GM18507 (cell line): ENCODE results near the gene HBS1L.

Experiments
- DNase-seq: peaks from one replicate; pipeline ENCODE4 v3.0.0; 2011; ENCODE audit warnings: low read depth; ENCODE audit not compliant: insufficient read length; ENCODE audit errors: extremely low spot score
- FAIRE-seq: peaks from 2 replicates; lab custom pipeline; 2011; peaks lifted over from hg19 to GRCh38; lab: Jason Lieb, UNC

The HBS1L gene

DNA sequence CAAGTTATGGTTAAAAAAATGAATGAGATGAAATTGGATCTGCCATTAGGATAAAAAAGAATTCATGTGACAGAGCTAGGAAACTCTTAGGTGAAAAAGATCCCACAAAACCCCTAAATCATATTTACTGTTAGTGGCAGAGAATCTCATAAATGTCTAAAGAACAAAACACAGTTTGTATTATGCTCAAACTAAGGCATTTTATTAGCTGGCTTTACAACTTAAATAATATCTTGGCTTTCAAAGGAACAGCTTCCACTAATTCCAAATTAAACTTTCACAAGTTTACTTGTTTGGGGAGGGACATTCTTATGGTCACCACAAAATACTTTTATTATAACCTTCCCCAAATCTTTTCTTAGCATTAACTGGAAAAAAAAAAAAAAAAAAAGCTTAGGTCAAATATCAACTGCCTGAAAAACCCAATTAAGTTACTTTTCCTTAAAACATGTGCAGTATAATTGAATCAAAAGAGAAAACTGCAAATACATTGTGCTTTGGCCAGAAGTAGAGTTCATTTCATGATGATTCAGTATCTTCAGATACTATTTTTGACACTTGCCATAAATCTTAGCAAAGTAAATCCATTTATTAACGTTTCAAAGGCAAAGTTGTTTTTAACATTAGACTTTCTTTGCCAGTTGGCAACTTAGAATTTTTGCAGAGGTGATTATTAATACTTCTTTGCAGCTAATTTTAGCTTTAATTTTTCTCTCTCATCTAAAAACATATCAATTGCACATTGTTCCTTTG, 90.0 kb downstream of the HBS1L start:
- DNase-seq (no peak), FAIRE-seq (no peak)

DNA sequence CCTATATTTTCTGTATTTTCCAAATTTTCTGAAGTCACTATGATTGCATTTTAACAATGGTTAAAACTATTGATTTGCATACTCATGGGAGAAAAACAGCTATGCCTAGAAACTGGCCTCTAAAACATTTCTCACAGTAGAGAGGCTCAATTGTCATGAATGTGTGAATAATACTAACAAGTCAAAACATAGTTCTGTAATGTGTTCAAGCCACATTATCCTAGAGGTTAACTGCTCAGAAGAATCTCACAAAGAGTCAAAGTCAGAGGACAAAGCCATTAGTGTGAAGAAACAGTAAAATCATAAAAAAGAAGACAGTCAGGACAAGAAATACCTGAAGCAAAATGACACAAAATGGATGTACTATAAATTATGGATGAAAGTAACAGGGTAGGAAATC, 92.2 kb downstream of the HBS1L start:
- no peak for FAIRE-seq
- DNase-seq = no peak

DNA sequence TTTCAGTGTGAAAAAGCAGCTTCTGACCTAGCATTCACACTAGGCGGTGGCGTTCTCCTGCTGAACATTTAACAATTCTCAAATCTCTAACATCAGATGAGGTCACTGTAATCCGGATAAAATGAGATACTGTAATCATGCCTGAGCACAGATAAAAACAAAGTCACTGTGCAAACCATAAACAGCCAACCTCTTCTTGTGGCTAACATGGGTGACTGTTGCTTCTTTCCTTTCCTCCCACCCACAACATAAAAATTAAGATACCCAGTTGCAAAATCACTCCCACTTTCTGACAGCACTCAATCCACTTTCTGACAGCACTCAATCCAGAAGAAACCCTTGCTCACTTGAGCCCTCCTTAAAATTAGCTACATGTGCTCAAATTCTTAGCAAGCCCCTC, 93.3 kb downstream of the HBS1L start:
- no peak for DNase-seq
- no peak for FAIRE-seq

DNA sequence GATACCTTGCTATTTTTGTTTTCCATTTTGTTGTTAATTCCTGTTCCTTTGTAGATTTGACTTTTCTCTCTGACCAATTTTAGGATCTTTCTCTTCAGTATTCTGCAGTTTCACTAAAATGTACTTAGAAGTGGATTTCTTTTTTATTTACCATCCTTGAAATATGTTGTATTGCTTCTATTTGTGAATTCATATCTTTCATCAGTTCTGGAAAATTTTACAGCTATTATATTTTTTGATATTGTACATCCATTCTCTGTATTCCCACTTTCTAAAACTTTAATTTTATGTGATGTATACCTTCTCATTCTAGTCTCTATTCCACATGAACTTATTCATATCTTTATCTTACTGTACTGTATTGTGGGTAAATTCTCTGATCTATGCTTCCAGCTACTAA, 95.0 kb downstream of the HBS1L start:
- no peak for FAIRE-seq
- DNase-seq = no peak

DNA sequence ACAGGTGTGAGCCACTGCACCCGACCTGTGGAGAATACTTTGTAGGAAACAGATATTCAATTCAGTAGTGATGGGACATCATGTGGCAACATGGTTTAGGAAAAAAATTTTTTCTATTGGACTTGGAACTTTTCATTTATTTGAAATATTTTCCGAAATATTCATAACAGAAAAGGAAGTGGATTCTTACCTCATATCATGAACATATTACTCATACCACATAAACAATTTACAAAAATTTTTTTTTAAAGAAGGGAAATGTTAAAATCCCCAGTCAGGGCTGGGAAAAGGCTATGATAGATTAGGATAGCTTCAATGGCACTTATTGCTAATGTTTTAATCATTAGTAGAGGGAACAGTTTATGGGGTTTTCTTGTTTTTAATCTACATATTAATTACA, 97.9 kb downstream of the HBS1L start:
- no peak for FAIRE-seq
- no peak for DNase-seq

DNA sequence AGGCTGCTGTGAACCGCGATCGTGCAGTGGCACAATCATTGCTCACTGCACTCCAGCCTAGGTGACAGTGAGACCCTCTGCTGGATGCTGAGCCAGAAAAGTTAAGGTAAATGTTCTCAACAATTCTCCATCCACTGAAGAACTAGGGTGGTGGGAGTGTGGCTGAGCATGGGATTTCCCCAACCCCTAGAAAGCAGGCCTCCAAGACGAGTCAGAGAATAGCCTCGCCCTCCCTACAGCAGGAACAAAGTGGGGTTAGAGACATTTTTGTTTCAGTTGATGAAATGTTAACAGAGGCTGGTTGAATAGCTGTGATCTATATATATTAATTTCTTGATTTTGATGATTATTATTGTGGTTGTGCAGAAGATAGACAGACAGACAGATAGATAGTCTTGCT, 98.6 kb downstream of the HBS1L start:
- FAIRE-seq (no peak), DNase-seq (no peak)

DNA sequence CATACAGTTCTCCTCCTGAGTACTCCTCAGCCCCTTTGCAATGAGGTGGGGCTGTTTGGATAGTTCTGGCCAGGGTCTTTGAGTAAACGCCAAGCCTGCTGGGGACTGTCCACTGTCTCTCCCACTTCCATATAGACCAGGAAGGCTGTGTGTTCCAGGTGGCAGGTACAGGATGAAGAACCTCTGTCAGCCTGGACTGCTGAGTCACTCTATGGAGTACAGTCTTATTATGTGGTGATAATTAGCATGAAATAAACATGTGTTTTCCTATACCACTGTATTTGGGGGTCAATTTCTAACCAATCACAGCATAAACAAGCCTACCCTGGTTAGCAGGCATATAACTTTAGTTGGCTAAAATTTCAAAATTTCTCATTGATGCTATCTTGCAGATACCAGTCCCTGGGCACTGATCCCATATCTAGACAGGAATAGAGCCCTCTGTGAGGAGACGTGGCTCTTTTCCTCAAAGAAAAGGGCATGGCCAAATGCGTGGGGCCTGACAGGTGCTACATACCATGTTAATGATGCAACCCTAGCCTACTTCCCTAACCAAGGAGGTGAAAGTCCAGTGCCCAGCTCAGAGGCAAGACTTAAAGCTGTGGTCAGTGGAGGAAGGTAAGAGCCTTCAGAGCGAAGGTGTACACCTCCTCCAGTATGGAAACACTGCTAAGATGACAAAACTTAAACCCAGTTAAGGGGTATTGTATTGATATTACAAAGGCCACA, 100.2 kb downstream of the HBS1L start:
- FAIRE-seq (no peak), DNase-seq (no peak)

DNA sequence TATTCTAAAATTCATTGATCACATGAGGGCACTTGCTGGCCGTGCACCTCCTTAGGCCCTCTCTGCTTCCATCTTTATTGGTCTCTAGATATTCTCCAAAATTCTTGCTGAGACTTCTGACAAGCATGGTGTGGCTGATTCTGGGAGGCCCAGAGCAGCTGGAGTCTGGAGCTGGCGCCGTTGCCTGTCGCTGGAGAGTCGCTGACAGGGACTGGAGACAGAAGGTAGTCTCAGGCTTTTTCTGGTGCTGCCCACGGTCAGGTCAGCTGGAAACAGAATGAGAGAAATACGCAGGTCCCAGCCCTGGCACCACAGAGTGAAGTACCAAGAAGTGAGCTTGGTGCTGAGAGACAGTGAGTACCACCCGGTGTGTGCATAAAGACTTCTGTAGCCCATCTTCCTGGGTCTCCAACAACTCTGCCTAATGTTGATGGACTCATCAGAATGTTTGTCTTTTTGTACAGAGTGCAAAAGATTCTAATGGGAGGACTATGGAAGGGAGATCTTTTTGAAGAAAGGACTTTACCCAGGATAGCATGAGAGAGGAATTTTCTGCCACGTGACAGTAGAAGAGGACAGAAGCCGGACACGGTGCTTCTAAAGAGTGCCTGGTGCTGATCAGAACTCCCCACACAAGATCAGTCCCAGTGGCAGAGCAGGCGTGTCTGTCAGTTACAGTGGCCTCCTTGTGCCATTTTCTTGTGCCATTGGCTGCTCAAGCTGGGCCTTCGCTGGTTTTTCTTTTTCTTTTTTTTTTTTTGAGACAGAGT, 102.9 kb downstream of the HBS1L start:
- FAIRE-seq (no peak), DNase-seq (no peak)

DNA sequence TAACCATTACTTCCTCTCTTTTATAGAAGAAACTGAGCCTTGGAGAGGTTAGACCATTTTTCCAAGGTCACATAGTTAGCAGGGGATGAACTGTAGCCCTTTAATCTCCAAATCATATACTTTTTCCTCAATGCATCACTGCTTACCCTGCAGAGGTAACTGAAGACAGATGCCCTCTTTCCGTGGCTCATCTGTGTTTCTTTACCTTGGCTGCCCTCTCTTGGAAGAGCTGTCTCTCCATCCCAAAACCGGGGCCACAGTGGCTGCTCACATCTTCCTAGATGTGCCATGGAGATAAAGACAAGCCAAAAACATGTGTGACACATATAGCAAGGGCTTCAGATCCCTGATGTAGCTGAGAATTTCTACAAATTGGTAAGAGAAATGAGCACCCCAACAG, 104.1 kb downstream of the HBS1L start:
- no peak for FAIRE-seq
- DNase-seq = no peak

DNA sequence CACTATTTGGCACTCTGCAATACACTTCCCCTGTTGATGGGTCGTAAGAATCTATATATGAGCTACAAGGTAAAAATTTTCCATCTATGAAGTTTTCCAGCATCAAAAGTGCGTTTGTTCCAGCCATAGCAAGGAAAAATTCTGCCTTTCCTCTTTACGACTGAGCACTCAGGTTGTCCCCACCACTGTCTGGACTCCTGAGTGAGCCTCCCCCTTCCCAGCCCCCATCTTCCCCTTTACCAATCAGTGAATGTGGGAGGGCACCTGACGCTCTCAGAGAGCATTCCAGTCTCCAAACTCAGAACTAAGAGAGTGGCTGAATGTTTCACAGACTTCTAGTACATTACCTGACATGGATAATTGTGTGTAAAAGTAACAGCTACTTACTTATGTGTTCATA, 104.7 kb downstream of the HBS1L start, which contains the start of gene ALDH8A1:
Gene ALDH8A1, minus strand, starts transcription at position 175 of the 400 bp plus-strand sequence. Its CDS starts 48 bp downstream, at position 127.
- no peak for DNase-seq
- FAIRE-seq = no peak

DNA sequence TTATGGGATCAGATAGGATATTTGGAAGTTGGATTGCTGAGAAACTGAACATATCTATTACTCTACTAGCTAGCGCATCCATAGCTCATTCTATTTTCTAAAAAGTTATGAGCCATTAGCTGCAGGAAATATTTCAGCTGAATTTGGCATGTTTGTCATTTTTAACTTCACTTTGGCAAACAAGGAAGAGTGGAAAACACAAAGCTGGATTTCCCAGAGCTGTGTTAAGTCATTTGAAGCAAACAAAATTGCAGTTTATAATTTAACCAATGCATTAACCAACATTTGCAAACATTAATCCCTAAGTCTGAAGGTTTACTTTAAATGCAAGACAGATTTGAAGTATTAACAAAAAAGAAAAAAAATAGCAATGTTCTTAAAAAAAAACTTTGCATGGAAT, 105.9 kb downstream of the HBS1L start:
- FAIRE-seq = no peak

DNA sequence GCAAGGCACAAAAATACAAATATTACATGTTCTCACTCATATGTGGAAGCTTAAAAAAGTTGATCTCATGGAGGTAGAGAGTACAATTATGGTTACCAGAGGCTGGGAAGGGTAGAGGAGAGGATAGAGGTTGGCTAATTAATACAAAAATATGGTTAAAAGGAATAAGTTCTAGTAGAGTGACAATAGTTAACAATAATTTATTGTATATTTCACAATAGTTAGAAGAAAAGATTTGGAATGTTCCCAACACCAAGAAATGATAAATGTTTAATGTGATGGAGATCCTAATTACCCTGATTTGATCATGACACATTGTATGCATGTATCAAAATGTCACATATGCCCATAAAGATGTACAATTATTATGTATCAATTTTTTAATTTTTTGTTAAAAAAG, 106.5 kb downstream of the HBS1L start:
- DNase-seq (no peak), FAIRE-seq (no peak)

More for the DNA sequence above, 105.9 kb downstream of the HBS1L start:
- no peak for DNase-seq

DNA sequence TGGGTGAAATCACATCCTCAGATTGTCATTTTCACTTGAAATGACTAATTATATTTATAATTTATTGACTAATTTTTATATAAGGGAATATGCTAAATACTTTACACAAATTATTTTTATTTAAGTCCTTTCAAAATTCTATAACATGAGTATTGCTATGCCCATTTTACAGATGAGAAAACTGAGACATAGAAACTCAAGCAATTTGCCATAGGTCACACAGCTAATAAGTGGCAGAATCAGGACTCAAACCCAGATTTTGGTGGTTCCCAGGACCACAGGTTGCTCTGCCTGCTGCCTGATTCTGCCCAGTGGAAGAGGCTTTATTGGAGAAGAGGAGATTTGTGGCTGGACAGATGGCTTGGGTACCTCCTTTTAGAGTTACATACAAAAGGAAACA, 109.6 kb downstream of the HBS1L start:
- FAIRE-seq = no peak
- DNase-seq = no peak

DNA sequence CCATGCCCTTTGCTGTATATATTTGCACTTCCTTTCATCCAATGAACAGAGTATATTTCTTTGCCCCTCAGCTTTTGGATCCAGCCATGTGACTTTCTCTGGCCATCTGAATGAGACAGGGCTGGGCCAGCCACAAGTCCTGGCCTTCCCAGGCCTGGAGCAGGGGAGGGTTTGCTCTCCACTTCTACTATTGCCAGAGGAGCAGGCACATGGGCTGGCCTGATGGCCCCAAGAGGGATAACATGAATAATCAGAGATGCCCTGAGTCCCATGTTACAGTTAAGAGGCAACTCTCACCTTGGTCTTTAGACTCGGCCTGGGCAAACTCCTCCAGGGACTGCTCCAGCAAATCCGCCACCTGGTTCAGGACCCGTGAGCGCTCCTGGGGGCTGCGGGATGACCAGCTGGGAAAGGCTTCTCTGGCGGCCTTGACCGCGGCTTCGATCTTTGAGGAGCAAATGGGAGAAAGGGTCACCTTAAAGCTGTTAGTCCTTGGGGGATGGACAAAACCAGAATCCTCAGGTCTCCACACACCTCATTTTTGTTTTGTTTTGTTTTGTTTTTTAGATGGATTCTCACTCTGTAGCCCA, 111.0 kb downstream of the HBS1L start:
- no peak for FAIRE-seq
- DNase-seq = no peak

DNA sequence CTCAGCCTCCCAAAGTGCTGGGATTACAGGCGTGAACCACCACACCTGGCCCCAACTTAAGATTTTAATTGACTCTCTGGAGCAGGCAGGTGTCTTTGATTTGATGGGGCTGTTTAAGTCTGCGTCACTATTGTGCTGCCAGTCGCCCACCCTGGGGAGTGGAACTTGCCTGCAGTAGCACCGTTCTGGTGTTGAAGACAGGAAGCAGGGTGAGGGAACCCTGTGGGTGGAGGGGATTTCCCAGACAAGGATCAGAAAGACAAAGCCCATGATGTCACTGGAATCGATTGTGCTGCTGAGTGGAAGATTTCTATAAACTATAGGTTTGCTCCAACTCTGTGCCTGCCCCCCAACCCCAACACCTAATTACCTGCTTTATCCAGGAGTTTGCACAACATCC, 115.7 kb downstream of the HBS1L start:
- FAIRE-seq (no peak), DNase-seq (no peak)

DNA sequence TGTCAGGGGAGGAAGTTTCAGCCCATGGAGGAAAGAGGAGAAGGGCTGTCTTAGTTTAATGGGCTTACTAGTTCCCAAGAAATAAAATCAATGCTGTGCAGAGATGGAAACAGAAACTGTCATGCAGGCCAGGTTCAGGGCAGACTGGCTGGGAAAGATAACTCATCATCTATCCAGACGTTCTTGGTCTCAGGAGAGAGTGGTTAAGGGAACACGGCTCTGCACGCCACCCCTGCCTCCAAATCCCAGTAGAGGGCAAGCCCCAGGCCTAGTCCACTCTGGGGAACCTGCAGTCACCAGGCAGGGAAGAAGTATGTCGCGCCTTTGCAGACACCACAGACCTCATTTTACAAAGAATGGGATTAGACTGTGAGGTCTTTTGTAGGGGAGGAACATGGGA, 117.2 kb downstream of the HBS1L start:
- no peak for FAIRE-seq
- DNase-seq = no peak

DNA sequence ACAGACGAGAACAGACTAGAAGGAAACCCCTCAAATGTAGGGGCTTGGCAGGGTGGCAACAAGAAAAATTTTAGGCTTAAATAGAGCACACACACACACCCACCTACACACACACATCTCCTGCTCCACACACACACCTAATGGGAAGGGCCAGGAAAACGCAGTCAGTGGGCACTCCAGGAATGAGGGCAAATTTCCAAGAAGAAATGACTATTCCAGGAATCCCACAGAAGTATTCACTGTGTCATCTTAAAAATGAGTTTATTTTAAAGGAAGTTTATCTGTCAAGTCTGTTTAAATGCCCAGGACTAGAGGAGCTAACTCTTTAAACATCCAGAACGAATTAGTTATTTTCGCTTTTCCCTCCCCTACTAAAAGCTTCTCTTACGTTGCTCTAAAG, 117.7 kb downstream of the HBS1L start:
- FAIRE-seq = no peak
- no peak for DNase-seq

DNA sequence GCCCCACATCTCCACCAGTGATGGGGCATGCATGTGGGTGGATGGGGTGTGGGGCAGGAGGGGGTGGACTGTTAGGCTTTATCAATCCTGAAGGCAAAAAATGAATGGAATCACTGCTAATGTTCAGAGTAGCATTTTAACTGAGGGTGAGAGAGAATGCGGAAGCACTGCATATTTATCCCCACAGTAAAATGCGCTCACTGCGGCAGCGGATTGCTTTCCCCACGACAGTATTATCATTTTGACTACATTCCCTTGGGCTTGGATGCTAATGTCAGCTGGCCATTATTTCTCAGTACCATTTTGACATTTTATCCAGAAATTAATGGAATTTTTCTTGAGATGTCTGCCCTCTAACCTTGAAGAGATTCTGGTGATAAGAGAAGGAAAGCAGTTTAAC, 118.1 kb downstream of the HBS1L start:
- no peak for DNase-seq
- FAIRE-seq = no peak

DNA sequence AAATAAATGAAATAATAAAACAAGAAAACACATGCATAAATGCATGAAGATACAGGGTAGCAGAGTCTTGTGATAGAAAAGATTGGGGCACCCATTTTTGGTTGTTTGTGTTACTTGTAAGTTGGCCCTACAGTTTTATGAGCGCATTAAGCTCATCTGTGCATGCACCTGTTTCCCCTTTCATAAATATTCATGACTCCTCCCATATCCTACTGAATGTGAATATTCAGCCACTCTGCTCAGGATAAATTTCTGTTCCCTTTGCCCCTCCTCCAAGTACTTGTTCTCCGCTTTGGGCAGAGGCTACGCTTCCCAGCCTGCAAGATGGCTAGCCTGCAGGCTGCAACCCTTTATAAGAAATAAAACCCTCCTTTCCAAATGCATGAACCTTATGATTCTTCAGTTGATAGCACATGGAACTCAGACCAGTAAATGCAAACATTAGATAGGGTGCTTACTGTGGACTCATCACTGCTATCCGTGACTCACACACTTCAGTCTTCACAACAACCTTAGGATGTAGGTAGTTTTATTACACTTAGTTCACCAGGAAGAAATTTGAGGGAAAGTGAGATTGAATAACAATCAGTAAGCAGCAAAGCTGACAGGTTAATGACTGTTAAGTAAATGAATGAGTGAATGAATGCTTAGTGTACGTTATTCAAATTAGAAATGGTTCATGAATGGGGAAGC, 119.7 kb downstream of the HBS1L start:
- DNase-seq (no peak), FAIRE-seq (no peak)
